Measurements from ENCODE around the gene PIR.

Gene PIR

DNA sequence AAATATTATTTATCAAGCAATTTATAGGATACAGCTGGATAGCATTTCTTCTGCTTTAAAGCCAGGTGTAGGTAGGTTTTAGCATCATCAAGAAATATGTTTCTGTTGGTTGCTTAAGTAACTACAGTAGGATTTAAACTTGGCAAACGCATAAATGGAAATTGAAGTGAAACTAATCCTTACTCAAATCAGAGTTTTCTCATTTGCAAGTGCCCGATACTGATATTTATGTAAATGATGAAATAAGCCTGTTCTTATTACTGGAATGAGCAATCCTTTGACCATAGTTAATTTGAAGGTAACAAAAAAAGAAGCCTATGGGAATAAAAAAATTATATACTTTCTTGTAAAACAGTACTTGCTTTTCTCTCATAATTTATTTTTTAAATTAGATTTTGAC is 134.6 kb downstream of the PIR start:
- Histone ChIP-seq H3K27me3 (replicated peaks in 2 of 5; ENCODE audit: control insufficient read depth in 4 of 5, insufficient read depth in 5 of 5, low read length in 4 of 5) (peaks cover 0 to 10% (median 0%) of the 10 kb centered on the region in 5 experiments), H3K9me3 (ENCODE audit: control extremely low read depth in 1 of 5, control insufficient read depth in 4 of 5, insufficient read depth in 2 of 5, low read depth in 1 of 5, low read length in 4 of 5) (no peaks in the 10 kb centered on the region), H3K36me3 (ENCODE audit: control insufficient read depth in 4 of 4, insufficient read depth in 4 of 4, low read length in 3 of 4) (no peaks in the 10 kb centered on the region), H3K27ac (ENCODE audit: insufficient read depth in 1 of 2, low read depth in 1 of 2, low read length in 2 of 2, poor library complexity in 1 of 2, severe bottlenecking in 2 of 2) (no peak overlapping the region), H3K4me3 (ENCODE audit: control insufficient read depth in 1 of 7, extremely low read depth in 1 of 7, insufficient read depth in 4 of 7, low read depth in 2 of 7, low read length in 6 of 7) (no peak overlapping the region), H3K4me1 (ENCODE audit: control extremely low read depth in 1 of 4, control insufficient read depth in 4 of 4, insufficient read depth in 4 of 4, low read length in 3 of 4) (no peaks in the 10 kb centered on the region)
- POLR2A ChIA-PET, result no interaction called here
- CTCF ChIA-PET, result no interaction called here
- no CpG with 5 or more reads among the region's 2 CpGs for WGBS (ENCODE audit: insufficient coverage)
- DNase-seq, result no peak

DNA sequence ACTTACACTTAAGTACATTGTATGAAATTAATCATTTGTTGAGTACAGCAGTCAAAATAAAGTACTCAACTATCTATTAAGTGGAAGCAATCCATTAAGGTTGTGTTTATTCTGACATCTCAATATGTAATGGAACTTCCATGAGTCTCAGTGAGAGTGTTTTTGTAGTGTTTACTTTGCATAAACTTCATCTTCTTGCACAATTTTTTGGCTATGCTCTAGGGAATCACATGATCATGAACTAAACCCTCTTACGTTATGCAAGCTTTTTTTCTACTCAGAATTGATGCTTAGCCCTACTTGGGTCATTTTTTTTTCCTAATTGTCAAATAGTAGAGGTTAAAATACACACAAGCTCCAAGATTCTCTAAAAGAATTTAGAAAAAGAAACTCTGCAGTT is 136.7 kb downstream of the PIR start:
- Histone ChIP-seq H3K36me3 (ENCODE audit: control insufficient read depth in 4 of 4, insufficient read depth in 4 of 4, low read length in 3 of 4) (no peaks in the 10 kb centered on the region), H3K9me3 (ENCODE audit: control extremely low read depth in 1 of 5, control insufficient read depth in 4 of 5, insufficient read depth in 2 of 5, low read depth in 1 of 5, low read length in 4 of 5) (no peaks in the 10 kb centered on the region), H3K27ac (ENCODE audit: insufficient read depth in 1 of 2, low read depth in 1 of 2, low read length in 2 of 2, poor library complexity in 1 of 2, severe bottlenecking in 2 of 2) (no peak overlapping the region), H3K4me1 (ENCODE audit: control extremely low read depth in 1 of 4, control insufficient read depth in 4 of 4, insufficient read depth in 4 of 4, low read length in 3 of 4) (no peaks in the 10 kb centered on the region), H3K4me3 (ENCODE audit: control insufficient read depth in 1 of 7, extremely low read depth in 1 of 7, insufficient read depth in 4 of 7, low read depth in 2 of 7, low read length in 6 of 7) (no peak overlapping the region), H3K27me3 (replicated peaks in 2 of 5; ENCODE audit: control insufficient read depth in 4 of 5, insufficient read depth in 5 of 5, low read length in 4 of 5) (peaks cover 0 to 10% (median 0%) of the 10 kb centered on the region in 5 experiments)
- POLR2A ChIA-PET, result no interaction called here
- WGBS (ENCODE audit: insufficient coverage), result no CpG with 5 or more reads among the region's 1 CpG
- DNase-seq, result no peak
- CTCF ChIA-PET, result no interaction called here

DNA sequence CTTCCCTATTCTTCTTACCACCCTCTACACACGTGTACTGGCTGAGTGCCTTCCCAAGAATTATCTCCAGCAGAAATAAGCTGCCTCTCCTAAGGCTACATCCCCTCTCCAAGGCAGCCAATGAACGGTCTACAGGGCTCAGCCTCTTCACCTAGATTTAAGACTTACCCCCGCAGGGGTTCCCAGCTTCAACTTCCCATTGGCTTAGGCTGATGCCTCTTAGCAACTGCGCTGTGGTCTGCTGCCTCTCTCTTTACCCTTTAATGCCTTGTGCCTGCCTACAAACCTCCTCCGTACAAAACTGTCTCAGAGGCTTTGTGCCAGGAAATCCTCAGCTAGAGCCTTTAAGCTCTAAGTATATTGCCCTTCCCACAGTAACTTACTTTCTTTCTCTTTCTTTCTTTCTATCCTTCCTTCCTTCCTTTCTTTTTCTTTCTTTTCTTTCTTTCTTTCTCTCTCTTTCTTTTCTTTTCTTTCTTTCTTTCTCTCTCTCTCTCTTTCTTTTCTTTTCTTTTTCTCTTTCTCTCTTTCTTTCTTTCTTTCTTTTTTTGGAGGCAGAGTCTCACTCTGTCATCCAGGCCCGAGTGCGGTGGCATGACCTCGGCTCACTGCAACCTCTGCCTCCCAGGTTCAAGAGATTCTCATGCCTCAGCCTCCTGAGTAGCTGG is 142.7 kb downstream of the PIR start:
- CTCF ChIA-PET, result interaction anchor here (0.5 to 9.7 kb wide), 8 partner anchors 9 to 1932 kb away, joined by 3 to 92 read pairs (median 4); partner anchors contain the start of gene PIR
- Histone ChIP-seq H3K4me1 (ENCODE audit: control extremely low read depth in 1 of 4, control insufficient read depth in 4 of 4, insufficient read depth in 4 of 4, low read length in 3 of 4) (no peaks in the 10 kb centered on the region), H3K27ac (ENCODE audit: insufficient read depth in 1 of 2, low read depth in 1 of 2, low read length in 2 of 2, poor library complexity in 1 of 2, severe bottlenecking in 2 of 2) (no peak overlapping the region), H3K9me3 (ENCODE audit: control extremely low read depth in 1 of 5, control insufficient read depth in 4 of 5, insufficient read depth in 2 of 5, low read depth in 1 of 5, low read length in 4 of 5) (no peaks in the 10 kb centered on the region), H3K27me3 (replicated peaks in 2 of 5; ENCODE audit: control insufficient read depth in 4 of 5, insufficient read depth in 5 of 5, low read length in 4 of 5) (peaks cover 0 to 15% (median 0%) of the 10 kb centered on the region in 5 experiments), H3K4me3 (ENCODE audit: control insufficient read depth in 1 of 7, extremely low read depth in 1 of 7, insufficient read depth in 4 of 7, low read depth in 2 of 7, low read length in 6 of 7) (no peak overlapping the region), H3K36me3 (ENCODE audit: control insufficient read depth in 4 of 4, insufficient read depth in 4 of 4, low read length in 3 of 4) (no peaks in the 10 kb centered on the region)
- POLR2A ChIA-PET, result no interaction called here
- peak in 2 of 3 donors; percentile 31 to 49 for DNase-seq
- WGBS (ENCODE audit: insufficient coverage), result 54% methylated on average over 5 of the region's 8 CpGs

DNA sequence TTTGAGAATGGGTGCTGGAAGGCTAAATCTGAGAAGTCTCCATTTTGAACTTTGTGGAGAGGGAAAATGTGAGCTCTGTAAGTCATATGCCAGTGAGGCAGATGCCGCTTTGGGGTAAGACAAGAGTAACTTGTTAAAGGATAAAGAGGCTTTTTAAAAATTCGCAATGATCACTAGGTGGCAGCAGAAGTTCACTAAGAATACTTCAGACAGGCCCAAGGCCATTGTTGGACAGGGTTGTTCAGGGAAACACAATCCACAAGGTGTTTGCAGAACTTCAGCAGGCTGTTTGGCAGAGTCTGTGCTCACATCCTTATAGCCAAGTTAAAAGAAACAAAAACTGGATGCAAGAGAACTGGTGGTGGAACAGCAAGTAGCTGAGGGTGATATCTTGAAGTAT is 144.1 kb downstream of the PIR start:
- POLR2A ChIA-PET, result no interaction called here
- H3K36me3 ChIP-seq (ENCODE audit: control insufficient read depth in 4 of 4, insufficient read depth in 4 of 4, low read length in 3 of 4), result no peaks in the 10 kb centered on the region

DNA sequence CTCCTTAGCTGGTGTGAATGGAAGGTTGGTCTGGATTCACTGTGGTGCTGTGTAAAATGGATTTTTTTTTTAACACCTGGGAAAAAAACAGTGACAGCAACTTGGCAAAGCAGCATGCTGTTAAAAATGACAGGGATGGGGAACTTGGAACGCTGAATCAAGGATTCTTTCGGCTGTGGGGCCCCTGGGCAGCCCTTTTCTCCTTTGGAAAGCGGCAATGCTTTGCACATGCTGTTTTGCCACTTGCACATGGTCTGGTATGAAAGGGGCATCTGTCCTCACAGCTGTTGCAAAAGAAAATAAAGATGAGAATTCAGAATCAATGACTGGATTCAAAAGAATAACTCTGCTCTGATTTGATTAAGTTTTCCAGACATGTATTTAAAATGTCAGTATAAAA is 147.2 kb downstream of the PIR start:
- H3K9me3 ChIP-seq (ENCODE audit: control extremely low read depth in 1 of 5, control insufficient read depth in 4 of 5, insufficient read depth in 2 of 5, low read depth in 1 of 5, low read length in 4 of 5), result no peaks in the 10 kb centered on the region
- no peak overlapping the region for H3K27ac ChIP-seq (ENCODE audit: insufficient read depth in 1 of 2, low read depth in 1 of 2, low read length in 2 of 2, poor library complexity in 1 of 2, severe bottlenecking in 2 of 2)
- no peak overlapping the region for H3K4me3 ChIP-seq (ENCODE audit: control insufficient read depth in 1 of 7, extremely low read depth in 1 of 7, insufficient read depth in 4 of 7, low read depth in 2 of 7, low read length in 6 of 7)
- H3K27me3 ChIP-seq (replicated peaks in 2 of 5; ENCODE audit: control insufficient read depth in 4 of 5, insufficient read depth in 5 of 5, low read length in 4 of 5), result peaks cover 0 to 30% (median 0%) of the 10 kb centered on the region in 5 experiments
- H3K36me3 ChIP-seq (ENCODE audit: control insufficient read depth in 4 of 4, insufficient read depth in 4 of 4, low read length in 3 of 4), result no peaks in the 10 kb centered on the region
- 81% methylated on average over 3 of the region's 3 CpGs for WGBS (ENCODE audit: insufficient coverage)
- no peaks in the 10 kb centered on the region for H3K4me1 ChIP-seq (ENCODE audit: control extremely low read depth in 1 of 4, control insufficient read depth in 4 of 4, insufficient read depth in 4 of 4, low read length in 3 of 4)
- POLR2A ChIA-PET, result no interaction called here
- CTCF ChIA-PET, result interaction anchor here (1.3 kb wide), 1 partner anchor 48 kb away, joined by 3 read pairs; no protein-coding TSS in a partner anchor
- no peak for DNase-seq

More for the DNA sequence above, 144.1 kb downstream of the PIR start:
- Histone ChIP-seq H3K27ac (ENCODE audit: insufficient read depth in 1 of 2, low read depth in 1 of 2, low read length in 2 of 2, poor library complexity in 1 of 2, severe bottlenecking in 2 of 2) (no peak overlapping the region), H3K4me1 (ENCODE audit: control extremely low read depth in 1 of 4, control insufficient read depth in 4 of 4, insufficient read depth in 4 of 4, low read length in 3 of 4) (no peaks in the 10 kb centered on the region), H3K9me3 (ENCODE audit: control extremely low read depth in 1 of 5, control insufficient read depth in 4 of 5, insufficient read depth in 2 of 5, low read depth in 1 of 5, low read length in 4 of 5) (no peaks in the 10 kb centered on the region), H3K27me3 (replicated peaks in 2 of 5; ENCODE audit: control insufficient read depth in 4 of 5, insufficient read depth in 5 of 5, low read length in 4 of 5) (peaks cover 0 to 19% (median 0%) of the 10 kb centered on the region in 5 experiments), H3K4me3 (ENCODE audit: control insufficient read depth in 1 of 7, extremely low read depth in 1 of 7, insufficient read depth in 4 of 7, low read depth in 2 of 7, low read length in 6 of 7) (no peak overlapping the region)
- CTCF ChIA-PET, result interaction anchor here (0.7 to 9.7 kb wide), 15 partner anchors 9 to 216 kb away, joined by 3 to 92 read pairs (median 4); partner anchors contain the start of gene PIR
- peak; percentile 61 to 87 (median 84) for DNase-seq
- WGBS (ENCODE audit: insufficient coverage), result 0% methylated on average over 1 of the region's 2 CpGs

DNA sequence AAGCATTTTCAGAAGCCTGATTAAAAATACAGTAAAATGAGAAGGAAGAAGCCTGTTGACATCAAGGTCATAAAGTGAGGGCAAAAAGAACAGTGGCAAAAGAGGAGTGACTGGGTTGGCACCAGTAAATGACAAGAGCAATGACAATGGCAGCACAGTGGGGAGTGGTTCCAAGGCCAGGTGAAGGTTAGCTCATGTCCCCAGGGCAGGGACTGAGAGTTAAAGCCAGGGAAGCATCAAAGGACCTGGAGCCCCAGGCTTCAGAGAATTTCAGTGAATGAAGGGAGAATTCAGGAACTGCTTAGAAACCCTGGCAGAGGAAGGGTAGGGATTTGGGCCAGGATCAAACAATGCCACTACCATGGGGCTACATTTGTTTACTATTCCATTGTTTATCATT is 149.0 kb downstream of the PIR start:
- Histone ChIP-seq H3K36me3 (ENCODE audit: control insufficient read depth in 4 of 4, insufficient read depth in 4 of 4, low read length in 3 of 4) (no peaks in the 10 kb centered on the region), H3K27ac (ENCODE audit: insufficient read depth in 1 of 2, low read depth in 1 of 2, low read length in 2 of 2, poor library complexity in 1 of 2, severe bottlenecking in 2 of 2) (no peak overlapping the region), H3K9me3 (ENCODE audit: control extremely low read depth in 1 of 5, control insufficient read depth in 4 of 5, insufficient read depth in 2 of 5, low read depth in 1 of 5, low read length in 4 of 5) (no peaks in the 10 kb centered on the region), H3K4me3 (ENCODE audit: control insufficient read depth in 1 of 7, extremely low read depth in 1 of 7, insufficient read depth in 4 of 7, low read depth in 2 of 7, low read length in 6 of 7) (no peak overlapping the region), H3K4me1 (ENCODE audit: control extremely low read depth in 1 of 4, control insufficient read depth in 4 of 4, insufficient read depth in 4 of 4, low read length in 3 of 4) (no peaks in the 10 kb centered on the region), H3K27me3 (replicated peaks in 2 of 5; ENCODE audit: control insufficient read depth in 4 of 5, insufficient read depth in 5 of 5, low read length in 4 of 5) (peaks cover 0 to 34% (median 0%) of the 10 kb centered on the region in 5 experiments)
- ChIA-PET POLR2A (no interaction called here), CTCF (no interaction called here)
- DNase-seq, result no peak

DNA sequence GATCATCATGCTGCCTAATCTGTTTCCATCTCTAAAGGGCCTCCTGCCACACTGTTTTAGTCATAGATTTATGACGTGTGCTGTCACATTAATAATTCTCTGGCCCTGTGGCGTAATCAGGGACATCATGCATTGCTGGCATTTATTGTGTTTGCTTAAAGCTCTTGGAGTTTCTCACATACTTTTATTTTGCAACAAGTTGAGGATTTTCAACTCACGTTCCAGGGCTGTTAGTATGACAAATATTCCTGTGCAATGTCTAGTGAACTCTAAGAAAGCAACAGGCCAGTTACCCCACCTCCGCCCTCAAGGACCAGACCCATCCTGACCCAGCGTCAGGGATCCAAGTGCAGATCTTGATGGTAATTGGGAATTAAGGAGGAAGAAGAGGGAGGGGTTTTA is 150.1 kb downstream of the PIR start:
- WGBS (ENCODE audit: insufficient coverage), result 88% methylated on average over 4 of the region's 5 CpGs
- CTCF ChIA-PET, result interaction anchor here (1.1 kb wide), 1 partner anchor 128 kb away, joined by 4 read pairs; no protein-coding TSS in a partner anchor
- Histone ChIP-seq H3K4me3 (ENCODE audit: control insufficient read depth in 1 of 7, extremely low read depth in 1 of 7, insufficient read depth in 4 of 7, low read depth in 2 of 7, low read length in 6 of 7) (no peak overlapping the region), H3K9me3 (ENCODE audit: control extremely low read depth in 1 of 5, control insufficient read depth in 4 of 5, insufficient read depth in 2 of 5, low read depth in 1 of 5, low read length in 4 of 5) (no peaks in the 10 kb centered on the region), H3K4me1 (ENCODE audit: control extremely low read depth in 1 of 4, control insufficient read depth in 4 of 4, insufficient read depth in 4 of 4, low read length in 3 of 4) (no peaks in the 10 kb centered on the region), H3K36me3 (ENCODE audit: control insufficient read depth in 4 of 4, insufficient read depth in 4 of 4, low read length in 3 of 4) (no peaks in the 10 kb centered on the region), H3K27me3 (replicated peaks in 2 of 5; ENCODE audit: control insufficient read depth in 4 of 5, insufficient read depth in 5 of 5, low read length in 4 of 5) (peaks cover 0 to 37% (median 3%) of the 10 kb centered on the region in 5 experiments), H3K27ac (ENCODE audit: insufficient read depth in 1 of 2, low read depth in 1 of 2, low read length in 2 of 2, poor library complexity in 1 of 2, severe bottlenecking in 2 of 2) (no peak overlapping the region)
- DNase-seq, result no peak
- POLR2A ChIA-PET, result no interaction called here
